ENCODE measurements around the gene GSDMA.

The GSDMA gene

DNA sequence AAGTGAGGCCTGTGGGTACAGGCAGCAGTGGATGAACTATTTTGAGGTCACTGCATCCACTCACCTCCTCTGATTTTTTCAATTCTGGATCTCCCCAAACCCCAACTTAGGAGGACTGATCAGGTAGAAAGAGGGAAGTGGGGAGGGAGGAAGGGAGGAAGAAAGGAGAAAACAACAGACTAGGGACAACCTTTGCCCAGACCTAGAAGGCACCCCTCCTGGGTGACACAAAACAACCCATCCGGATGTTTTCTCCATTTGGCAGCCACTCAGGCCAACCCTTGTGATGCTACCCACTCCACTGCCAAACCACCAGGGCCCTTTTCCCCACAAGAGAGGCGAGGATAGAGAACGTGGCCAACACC, 38.1 kb upstream of the GSDMA start:
- H3K36me3 ChIP-seq = peaks cover 36% of the 10 kb centered on the region
- no peak for DNase-seq
- TF ChIP-seq, protein P1, sequence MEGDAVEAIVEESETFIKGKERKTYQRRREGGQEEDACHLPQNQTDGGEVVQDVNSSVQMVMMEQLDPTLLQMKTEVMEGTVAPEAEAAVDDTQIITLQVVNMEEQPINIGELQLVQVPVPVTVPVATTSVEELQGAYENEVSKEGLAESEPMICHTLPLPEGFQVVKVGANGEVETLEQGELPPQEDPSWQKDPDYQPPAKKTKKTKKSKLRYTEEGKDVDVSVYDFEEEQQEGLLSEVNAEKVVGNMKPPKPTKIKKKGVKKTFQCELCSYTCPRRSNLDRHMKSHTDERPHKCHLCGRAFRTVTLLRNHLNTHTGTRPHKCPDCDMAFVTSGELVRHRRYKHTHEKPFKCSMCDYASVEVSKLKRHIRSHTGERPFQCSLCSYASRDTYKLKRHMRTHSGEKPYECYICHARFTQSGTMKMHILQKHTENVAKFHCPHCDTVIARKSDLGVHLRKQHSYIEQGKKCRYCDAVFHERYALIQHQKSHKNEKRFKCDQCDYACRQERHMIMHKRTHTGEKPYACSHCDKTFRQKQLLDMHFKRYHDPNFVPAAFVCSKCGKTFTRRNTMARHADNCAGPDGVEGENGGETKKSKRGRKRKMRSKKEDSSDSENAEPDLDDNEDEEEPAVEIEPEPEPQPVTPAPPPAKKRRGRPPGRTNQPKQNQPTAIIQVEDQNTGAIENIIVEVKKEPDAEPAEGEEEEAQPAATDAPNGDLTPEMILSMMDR (IDR thresholded peaks at IDR 0.05; ENCODE audit: low read depth, low read length) = no peak
- no peaks in the 10 kb centered on the region for H3K27me3 ChIP-seq (ENCODE audit: insufficient read depth, low read depth, severe bottlenecking)
- no peak overlapping the region for H3K4me3 ChIP-seq (ENCODE audit: low read depth, low read length)
- no peaks in the 10 kb centered on the region for H3K9me3 ChIP-seq (ENCODE audit: severe bottlenecking)
- no peak overlapping the region for H3K27ac ChIP-seq

DNA sequence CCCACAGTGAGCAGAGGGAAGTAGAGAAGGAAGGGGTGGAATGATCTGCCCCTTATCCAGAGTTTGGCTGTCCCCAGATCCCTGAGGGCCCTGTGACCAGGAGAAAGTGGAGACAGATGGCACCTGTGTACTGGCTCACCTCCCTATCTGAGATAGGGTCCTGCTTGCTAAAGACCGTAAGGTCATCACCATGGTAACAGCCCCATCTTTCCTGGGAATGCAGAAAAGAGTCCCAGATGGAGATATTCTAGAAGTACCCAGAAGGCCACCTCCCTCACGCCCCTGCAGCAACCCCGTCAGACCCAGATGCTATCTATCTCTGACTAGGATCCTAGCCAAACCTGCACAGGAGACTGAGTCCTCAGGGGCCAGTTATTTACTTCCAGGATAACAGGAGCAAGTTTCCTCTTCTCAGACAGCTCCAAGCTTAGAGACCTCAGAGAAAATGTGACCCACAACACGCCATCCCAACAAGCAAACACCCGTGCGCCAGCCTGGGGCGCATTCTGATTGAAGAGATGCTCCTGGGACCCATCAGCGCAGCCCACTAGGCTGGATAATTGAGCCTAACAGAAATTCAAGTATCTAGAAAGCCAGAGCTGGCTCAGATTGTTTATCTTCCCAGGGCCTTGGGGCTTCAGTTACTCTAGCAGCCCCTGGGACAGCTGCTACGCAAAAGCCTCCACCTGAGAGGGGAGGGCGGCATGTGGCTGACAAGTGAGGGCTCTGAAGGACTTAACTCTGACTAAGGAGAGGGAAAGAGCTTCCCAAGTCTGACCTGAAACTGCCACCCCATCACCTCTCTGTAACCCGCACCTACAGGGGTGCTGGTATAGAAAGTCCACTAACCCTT, 37.3 kb upstream of the GSDMA start:
- H3K27ac ChIP-seq = no peak overlapping the region
- no peaks in the 10 kb centered on the region for H3K9me3 ChIP-seq (ENCODE audit: severe bottlenecking)
- H3K4me3 ChIP-seq (ENCODE audit: low read depth, low read length) = no peak overlapping the region
- DNase-seq = peak; percentile 48
- H3K27me3 ChIP-seq (ENCODE audit: insufficient read depth, low read depth, severe bottlenecking) = no peaks in the 10 kb centered on the region
- H3K36me3 ChIP-seq = peaks cover 28% of the 10 kb centered on the region
- TF ChIP-seq, protein P1 (IDR thresholded peaks at IDR 0.05; ENCODE audit: low read depth, low read length) = no peak

DNA sequence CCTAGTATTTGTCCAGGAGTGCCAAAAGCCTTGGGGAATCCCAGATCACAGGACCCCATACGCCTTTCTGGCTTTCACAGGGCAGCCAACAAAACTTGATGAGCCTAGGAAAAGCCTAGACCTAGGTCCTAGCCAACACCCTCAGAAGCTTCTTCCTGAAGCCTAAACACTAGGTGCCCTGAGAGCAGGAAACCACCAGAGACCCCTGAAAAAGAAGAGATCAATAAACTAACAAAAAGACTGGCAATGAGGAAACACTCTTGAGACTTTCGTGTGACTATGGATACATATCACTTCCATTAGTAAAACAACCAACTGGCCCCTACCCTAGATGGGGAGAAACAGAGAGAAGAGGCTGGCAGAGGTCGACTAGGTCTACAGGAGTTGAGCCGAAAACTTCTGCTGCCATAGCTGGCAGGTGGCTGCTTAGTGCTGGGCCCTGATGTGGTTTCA, 36.6 kb upstream of the GSDMA start:
- no peak overlapping the region for H3K27ac ChIP-seq

DNA sequence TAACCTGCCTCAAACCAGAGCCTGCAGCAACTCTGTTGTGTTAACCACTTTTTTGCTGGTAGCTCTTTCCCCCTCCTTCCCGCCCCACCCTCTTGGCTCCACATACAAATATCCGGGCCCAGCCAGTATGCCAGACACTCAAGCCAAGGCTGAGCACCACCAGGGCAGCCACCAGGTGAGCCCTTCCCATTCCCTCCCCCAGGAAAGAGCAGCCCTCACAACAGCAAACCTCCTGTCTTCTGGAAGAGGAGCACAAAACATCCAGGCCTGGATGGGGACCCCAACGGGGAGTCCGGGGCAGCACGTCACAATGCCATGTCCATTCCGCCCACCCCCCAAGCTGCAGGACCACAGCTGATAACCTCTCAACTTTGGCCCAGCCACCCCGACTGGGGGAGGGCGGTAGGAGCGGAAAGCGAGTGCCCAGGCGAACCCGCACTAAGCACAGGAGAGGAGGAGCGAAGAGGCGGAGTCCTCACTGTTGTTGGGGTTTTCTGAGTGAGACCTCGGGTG, 36.2 kb upstream of the GSDMA start:
- Histone ChIP-seq H3K36me3 (peaks cover 21% of the 10 kb centered on the region), H3K9me3 (ENCODE audit: severe bottlenecking) (no peaks in the 10 kb centered on the region), H3K4me3 (ENCODE audit: low read depth, low read length) (peak overlapping the region; percentile 78), H3K27me3 (ENCODE audit: insufficient read depth, low read depth, severe bottlenecking) (no peaks in the 10 kb centered on the region), H3K27ac (peak overlapping the region; percentile 67)
- DNase-seq = peak; percentile 50
- TF ChIP-seq, protein P1 (IDR thresholded peaks at IDR 0.05; ENCODE audit: low read depth, low read length) = no peak

More for the DNA sequence above, 36.6 kb upstream of the GSDMA start:
- Histone ChIP-seq H3K9me3 (ENCODE audit: severe bottlenecking) (no peaks in the 10 kb centered on the region), H3K27me3 (ENCODE audit: insufficient read depth, low read depth, severe bottlenecking) (no peaks in the 10 kb centered on the region), H3K4me3 (ENCODE audit: low read depth, low read length) (no peak overlapping the region), H3K36me3 (peaks cover 26% of the 10 kb centered on the region)
- TF ChIP-seq, protein P1 (IDR thresholded peaks at IDR 0.05; ENCODE audit: low read depth, low read length) = no peak
- no peak for DNase-seq

DNA sequence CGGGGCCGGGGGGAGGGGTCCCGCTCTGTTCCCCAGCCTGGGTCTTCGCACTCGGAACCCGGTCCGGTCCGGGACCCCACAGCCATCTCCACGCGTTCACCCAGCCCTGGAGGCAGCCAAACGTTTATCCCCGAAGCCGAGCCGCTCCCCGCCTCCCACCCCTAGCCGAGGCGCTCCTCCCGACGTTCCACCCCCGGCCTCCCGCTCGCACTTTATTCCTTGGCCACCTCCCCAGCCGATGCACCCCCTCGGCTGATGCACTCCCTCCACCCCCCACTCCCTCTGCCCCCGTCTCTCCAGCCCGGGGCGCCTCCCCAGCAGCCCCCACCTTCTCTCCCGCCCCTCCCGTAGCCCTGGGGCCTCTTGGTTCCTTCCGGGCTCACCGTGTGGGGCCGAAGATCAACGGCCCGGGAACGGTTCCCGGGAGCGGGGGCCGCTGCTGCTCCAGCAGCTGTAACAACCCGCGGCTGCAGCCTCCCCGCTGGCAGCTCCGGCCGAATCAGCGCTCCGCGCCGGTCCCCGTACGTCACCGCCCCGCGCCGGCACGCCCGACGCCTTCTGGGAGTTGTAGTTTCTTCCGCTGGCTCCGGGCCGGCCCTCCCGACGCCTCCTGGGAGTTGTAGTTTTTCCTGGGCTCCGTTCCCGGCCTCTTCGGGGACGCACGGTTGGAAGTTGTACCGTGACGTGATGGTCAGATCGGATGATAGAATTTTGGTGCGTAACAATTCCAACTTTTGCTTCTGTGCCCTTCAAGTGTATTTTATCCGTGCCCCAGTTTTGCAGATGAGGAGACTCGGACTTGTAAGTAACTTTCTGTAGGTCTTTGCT, 35.5 kb upstream of the GSDMA start, which contains the start of the genes LRRC3C and ORMDL3:
Gene LRRC3C, plus strand, starts transcription at position 632 of the 828 bp plus-strand sequence. CDS start 13,792 bp downstream, outside the sequence.
Gene ORMDL3, minus strand, starts transcription at position 501 of the 828 bp plus-strand sequence. CDS start 3,398 bp downstream, outside the sequence.
- TF ChIP-seq, protein P1 (IDR thresholded peaks at IDR 0.05; ENCODE audit: low read depth, low read length) = no peak
- Histone ChIP-seq H3K36me3 (peaks cover 14% of the 10 kb centered on the region), H3K27ac (peak within 1 kb of the TSS; percentile 67)

More for the DNA sequence above, 35.5 kb upstream of the GSDMA start, which contains the start of the genes LRRC3C and ORMDL3:
- no peaks in the 10 kb centered on the region for H3K27me3 ChIP-seq (ENCODE audit: insufficient read depth, low read depth, severe bottlenecking)
- DNase-seq = peak; percentile 97
- H3K9me3 ChIP-seq (ENCODE audit: severe bottlenecking) = no peaks in the 10 kb centered on the region
- peak within 1 kb of the TSS; percentile 78 for H3K4me3 ChIP-seq (ENCODE audit: low read depth, low read length)

Data from WERI-Rb-1 (cell line).